Measurements from ENCODE around the gene BBS7.
A peak's percentile ranks its signal among the peaks of the same experiment; 100 is the strongest.

BBS7 gene

GRCh38 chr4:121817701-121818100, 52.6 kb downstream of the BBS7 start:
- Mint-ChIP-seq H3K27me3 (no peaks in the 10 kb centered on the region), H3K36me3 (ENCODE audit: low read depth) (peaks cover 93% of the 10 kb centered on the region), H3K9me3 (no peaks in the 10 kb centered on the region), H3K4me3 (no peak overlapping the region), H3K4me1 (ENCODE audit: low read depth) (peaks cover 21% of the 10 kb centered on the region), H3K27ac (peak overlapping the region; percentile 24)
- no peak for DNase-seq

GRCh38 chr4:121817006-121817405, 53.3 kb downstream of the BBS7 start:
- no peak for DNase-seq
- no peaks in the 10 kb centered on the region for H3K9me3 Mint-ChIP-seq
- H3K4me1 Mint-ChIP-seq (ENCODE audit: low read depth): peaks cover 19% of the 10 kb centered on the region
- peak overlapping the region; percentile 53 for H3K27ac Mint-ChIP-seq
- H3K36me3 Mint-ChIP-seq (ENCODE audit: low read depth): peaks cover 93% of the 10 kb centered on the region
- H3K4me3 Mint-ChIP-seq: no peak overlapping the region
- H3K27me3 Mint-ChIP-seq: no peaks in the 10 kb centered on the region

GRCh38 chr4:121814756-121815155, 55.5 kb downstream of the BBS7 start:
- Mint-ChIP-seq H3K9me3 (no peaks in the 10 kb centered on the region), H3K4me1 (ENCODE audit: low read depth) (peaks cover 19% of the 10 kb centered on the region), H3K4me3 (no peak overlapping the region), H3K36me3 (ENCODE audit: low read depth) (peaks cover 93% of the 10 kb centered on the region), H3K27me3 (no peaks in the 10 kb centered on the region), H3K27ac (peak overlapping the region; percentile 41)
- DNase-seq: no peak

- H3K36me3 Mint-ChIP-seq (ENCODE audit: low read depth): peaks cover 89% of the 10 kb centered on the region
- no peaks in the 10 kb centered on the region for H3K27me3 Mint-ChIP-seq
- peak overlapping the region; percentile 27 for H3K27ac Mint-ChIP-seq
- H3K9me3 Mint-ChIP-seq: no peaks in the 10 kb centered on the region
- H3K4me1 Mint-ChIP-seq (ENCODE audit: low read depth): peaks cover 24% of the 10 kb centered on the region
- no peak for DNase-seq
- no peak overlapping the region for H3K4me3 Mint-ChIP-seq
Observed at GRCh38 chr4:121811122-121811521, 59.2 kb downstream of the BBS7 start.

- H3K9me3 Mint-ChIP-seq: no peaks in the 10 kb centered on the region
- peaks cover 42% of the 10 kb centered on the region for H3K4me1 Mint-ChIP-seq (ENCODE audit: low read depth)
- H3K27me3 Mint-ChIP-seq: no peaks in the 10 kb centered on the region
- no peak for DNase-seq
- no peak overlapping the region for H3K4me3 Mint-ChIP-seq
- peaks cover 93% of the 10 kb centered on the region for H3K36me3 Mint-ChIP-seq (ENCODE audit: low read depth)
- H3K27ac Mint-ChIP-seq: no peak overlapping the region
Observed at GRCh38 chr4:121806411-121806810, 63.9 kb downstream of the BBS7 start.

GRCh38 chr4:121801715-121802075, 68.6 kb downstream of the BBS7 start:
- peak overlapping the region; percentile 93 for H3K27ac Mint-ChIP-seq
- H3K4me3 Mint-ChIP-seq: peak overlapping the region; percentile 89
- H3K9me3 Mint-ChIP-seq: no peaks in the 10 kb centered on the region
- DNase-seq: no peak
- H3K27me3 Mint-ChIP-seq: no peaks in the 10 kb centered on the region
- peaks cover 56% of the 10 kb centered on the region for H3K36me3 Mint-ChIP-seq (ENCODE audit: low read depth)
- H3K4me1 Mint-ChIP-seq (ENCODE audit: low read depth): peaks cover 50% of the 10 kb centered on the region

GRCh38 chr4:121800961-121801714, 69.1 kb downstream of the BBS7 start, which contains the start of gene EXOSC9:
TSS of gene EXOSC9 (plus strand) at chr4:121801323. CDS start at chr4:121801425, 102 bp downstream.
- no peaks in the 10 kb centered on the region for H3K9me3 Mint-ChIP-seq
- H3K27me3 Mint-ChIP-seq: no peaks in the 10 kb centered on the region
- DNase-seq: peak; percentile 97
- peaks cover 50% of the 10 kb centered on the region for H3K36me3 Mint-ChIP-seq (ENCODE audit: low read depth)
- H3K4me3 Mint-ChIP-seq: peak within 1 kb of the TSS; percentile 89
- peaks cover 49% of the 10 kb centered on the region for H3K4me1 Mint-ChIP-seq (ENCODE audit: low read depth)
- H3K27ac Mint-ChIP-seq: peak within 1 kb of the TSS; percentile 93

- H3K27ac Mint-ChIP-seq: peak overlapping the region; percentile 93
- peak overlapping the region; percentile 89 for H3K4me3 Mint-ChIP-seq
- DNase-seq: no peak
- no peaks in the 10 kb centered on the region for H3K27me3 Mint-ChIP-seq
- peaks cover 49% of the 10 kb centered on the region for H3K4me1 Mint-ChIP-seq (ENCODE audit: low read depth)
- peaks cover 46% of the 10 kb centered on the region for H3K36me3 Mint-ChIP-seq (ENCODE audit: low read depth)
- no peaks in the 10 kb centered on the region for H3K9me3 Mint-ChIP-seq
Observed at GRCh38 chr4:121800638-121800960, 69.7 kb downstream of the BBS7 start.

GRCh38 chr4:121799867-121800501, 70.3 kb downstream of the BBS7 start:
- peaks cover 46% of the 10 kb centered on the region for H3K4me1 Mint-ChIP-seq (ENCODE audit: low read depth)

GRCh38 chr4:121799208-121799823, 71.0 kb downstream of the BBS7 start:
- H3K4me1 Mint-ChIP-seq (ENCODE audit: low read depth): peaks cover 41% of the 10 kb centered on the region
- no peaks in the 10 kb centered on the region for H3K27me3 Mint-ChIP-seq
- DNase-seq: no peak
- H3K9me3 Mint-ChIP-seq: no peaks in the 10 kb centered on the region
- H3K36me3 Mint-ChIP-seq (ENCODE audit: low read depth): peaks cover 33% of the 10 kb centered on the region
- peak overlapping the region; percentile 93 for H3K27ac Mint-ChIP-seq
- H3K4me3 Mint-ChIP-seq: peak overlapping the region; percentile 89

More at GRCh38 chr4:121799867-121800501, 70.3 kb downstream of the BBS7 start:
- Mint-ChIP-seq H3K27ac (peak overlapping the region; percentile 93), H3K4me3 (peak overlapping the region; percentile 89), H3K36me3 (ENCODE audit: low read depth) (peaks cover 40% of the 10 kb centered on the region), H3K27me3 (no peaks in the 10 kb centered on the region), H3K9me3 (no peaks in the 10 kb centered on the region)
- no peak for DNase-seq

- DNase-seq: no peak
- Mint-ChIP-seq H3K4me3 (no peak overlapping the region), H3K36me3 (ENCODE audit: low read depth) (peaks cover 4% of the 10 kb centered on the region), H3K27me3 (peaks cover 2% of the 10 kb centered on the region), H3K9me3 (no peaks in the 10 kb centered on the region), H3K4me1 (ENCODE audit: low read depth) (peaks cover 25% of the 10 kb centered on the region), H3K27ac (no peak overlapping the region)
Observed at GRCh38 chr4:121796283-121796682, 74.0 kb downstream of the BBS7 start.

GRCh38 chr4:121794505-121795188, 75.6 kb downstream of the BBS7 start:
- Mint-ChIP-seq H3K4me1 (ENCODE audit: low read depth) (peaks cover 10% of the 10 kb centered on the region), H3K9me3 (no peaks in the 10 kb centered on the region), H3K27me3 (peaks cover 7% of the 10 kb centered on the region), H3K4me3 (no peak overlapping the region), H3K36me3 (ENCODE audit: low read depth) (no peaks in the 10 kb centered on the region), H3K27ac (no peak overlapping the region)
- DNase-seq: no peak

GRCh38 chr4:121792966-121793365, 77.3 kb downstream of the BBS7 start:
- peaks cover 19% of the 10 kb centered on the region for H3K27me3 Mint-ChIP-seq

GRCh38 chr4:121791481-121791880, 78.8 kb downstream of the BBS7 start:
- DNase-seq: no peak
- H3K9me3 Mint-ChIP-seq: no peaks in the 10 kb centered on the region
- no peak overlapping the region for H3K4me3 Mint-ChIP-seq
- no peak overlapping the region for H3K27ac Mint-ChIP-seq
- H3K4me1 Mint-ChIP-seq (ENCODE audit: low read depth): peaks cover 9% of the 10 kb centered on the region
- no peaks in the 10 kb centered on the region for H3K36me3 Mint-ChIP-seq (ENCODE audit: low read depth)
- peaks cover 31% of the 10 kb centered on the region for H3K27me3 Mint-ChIP-seq

More at GRCh38 chr4:121792966-121793365, 77.3 kb downstream of the BBS7 start:
- Mint-ChIP-seq H3K4me1 (ENCODE audit: low read depth) (peaks cover 9% of the 10 kb centered on the region), H3K27ac (no peak overlapping the region), H3K4me3 (no peak overlapping the region), H3K36me3 (ENCODE audit: low read depth) (no peaks in the 10 kb centered on the region), H3K9me3 (no peaks in the 10 kb centered on the region)
- no peak for DNase-seq
